LoVo (cell line): ENCODE measurements around the gene MRPL22.
"Not testable (repeated sequence)": the region's sequence is repeated elsewhere in the genome, so short reads cannot be mapped to it uniquely, and the experiment has no call there.

Source experiments
- DNase-seq: peaks from one replicate; pipeline ENCODE4 v3.0.0-alpha.2; 2016; ENCODE audit warnings: low spot score

The MRPL22 gene

GRCh38 chr5:154940375-154940771, 500 bp upstream of the MRPL22 start:
- no peak for DNase-seq

DNA sequence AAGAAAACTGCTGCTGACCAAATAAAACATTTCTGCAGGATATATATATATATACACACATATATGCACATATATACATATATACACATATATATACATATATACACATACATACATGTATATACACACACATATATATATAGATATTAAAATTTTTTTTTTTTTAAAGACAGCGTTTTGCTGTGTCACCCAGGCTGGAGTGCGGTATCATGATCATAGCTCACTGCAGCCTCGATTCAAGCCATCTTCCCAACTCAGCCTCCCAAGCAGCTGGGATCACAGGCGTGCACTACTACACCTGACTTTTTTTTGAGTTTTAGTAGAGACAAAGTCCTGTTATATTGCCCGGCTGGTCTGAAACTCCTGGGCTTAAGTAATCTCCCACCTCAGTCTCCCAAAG, 2.7 kb downstream of the MRPL22 start:
- DNase-seq = no peak

DNA sequence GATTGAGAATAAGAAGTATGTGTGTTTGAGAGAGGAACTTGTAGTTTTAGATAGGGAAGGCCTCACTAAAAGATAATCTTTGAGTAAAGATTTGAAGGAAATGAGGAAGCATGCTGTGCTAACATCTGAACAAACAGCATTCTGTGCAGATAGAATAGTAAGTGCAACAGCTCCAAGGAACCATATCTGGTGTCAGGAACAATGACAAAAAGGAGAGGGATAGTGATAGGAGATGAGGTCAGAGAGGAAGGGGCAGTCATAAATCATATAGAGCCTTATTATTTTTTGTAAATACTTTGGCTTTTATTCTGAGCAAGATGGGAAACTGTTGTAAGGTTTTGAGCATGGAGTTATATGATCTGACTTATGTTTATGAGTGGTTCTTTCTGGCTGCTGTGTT, 3.8 kb downstream of the MRPL22 start:
- DNase-seq = no peak

GRCh38 chr5:154945695-154946301, 4.9 kb downstream of the MRPL22 start:
- DNase-seq = peak; percentile 34

- no peak for DNase-seq
Measured at GRCh38 chr5:154947778-154948177, 6.9 kb downstream of the MRPL22 start.

GRCh38 chr5:154948313-154948712, 7.4 kb downstream of the MRPL22 start:
- no peak for DNase-seq

GRCh38 chr5:154949781-154950180, 8.9 kb downstream of the MRPL22 start:
- no peak for DNase-seq

- no peak for DNase-seq
Measured at GRCh38 chr5:154956712-154957111, 15.8 kb downstream of the MRPL22 start.

DNA sequence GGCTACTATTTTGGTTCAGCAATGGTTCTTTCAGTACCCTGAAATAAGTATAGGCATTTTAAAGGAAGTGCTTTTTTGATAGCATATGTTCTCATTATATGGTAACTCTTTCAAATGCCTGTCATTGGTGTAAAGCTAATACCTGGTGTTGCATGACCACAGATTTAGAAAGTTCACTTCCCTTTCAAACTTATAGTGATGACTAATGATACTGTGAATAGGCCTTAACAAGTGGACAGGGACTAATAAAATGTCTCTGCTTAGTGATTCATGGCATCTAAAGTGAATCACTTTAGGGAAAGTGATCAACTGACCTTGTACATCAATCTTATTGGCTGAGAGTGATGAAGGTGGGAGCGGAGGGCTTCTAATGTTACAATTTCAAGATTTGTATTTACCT, 21.6 kb downstream of the MRPL22 start:
- no peak for DNase-seq

- no peak for DNase-seq
Measured at GRCh38 chr5:154966081-154966841, 25.4 kb downstream of the MRPL22 start.

- no peak for DNase-seq
Measured at GRCh38 chr5:154966874-154967273, 26.0 kb downstream of the MRPL22 start.

DNA sequence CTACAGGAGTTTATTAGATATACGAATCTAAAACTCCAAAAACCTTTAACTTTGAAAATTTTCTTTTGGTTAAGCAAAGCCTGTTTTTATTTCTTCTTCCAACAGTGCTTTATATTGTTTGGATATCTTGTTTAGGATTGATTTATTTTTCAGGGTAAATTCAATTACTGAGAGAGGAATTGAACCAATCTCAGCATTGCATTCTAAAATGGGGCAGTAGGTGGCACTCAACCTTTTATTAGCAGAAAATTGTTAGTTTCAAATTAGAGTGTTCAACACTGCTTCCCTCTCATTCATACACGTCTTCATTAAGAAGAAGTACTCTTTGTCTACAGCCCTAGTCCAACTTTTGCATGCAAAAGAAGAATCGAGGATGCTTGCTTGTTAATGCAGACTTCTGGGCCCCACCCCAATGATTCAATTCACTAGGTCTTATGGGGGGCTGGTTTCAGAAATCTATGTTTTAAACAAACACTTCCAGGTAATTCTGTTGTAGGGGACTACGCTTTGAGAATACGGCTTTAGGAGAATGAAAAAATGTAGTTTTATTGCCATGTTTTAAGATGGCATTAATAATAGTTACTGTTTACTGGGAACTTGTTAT, 26.6 kb downstream of the MRPL22 start:
- DNase-seq = no peak

DNA sequence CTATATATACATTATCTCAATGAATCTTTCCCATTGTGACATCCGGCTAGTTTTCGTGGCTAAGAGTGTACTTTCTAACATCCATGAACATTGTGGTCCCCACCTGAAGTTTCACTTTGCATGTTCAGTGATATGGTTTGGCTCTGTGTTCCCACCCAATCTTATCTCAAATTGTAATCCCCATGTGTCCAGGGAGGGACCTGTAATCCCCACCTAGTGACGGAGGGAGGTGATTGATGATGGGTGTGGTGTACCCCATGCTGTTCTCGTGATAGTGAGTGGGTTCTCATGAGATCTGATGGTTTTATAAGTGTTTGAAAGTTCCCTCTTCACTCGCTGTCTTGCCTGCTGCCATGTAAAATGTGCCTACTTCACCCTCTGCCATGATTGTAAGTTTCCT, 28.1 kb downstream of the MRPL22 start:
- no peak for DNase-seq

- DNase-seq = no peak
Measured at GRCh38 chr5:154970759-154971158, 29.9 kb downstream of the MRPL22 start.

DNA sequence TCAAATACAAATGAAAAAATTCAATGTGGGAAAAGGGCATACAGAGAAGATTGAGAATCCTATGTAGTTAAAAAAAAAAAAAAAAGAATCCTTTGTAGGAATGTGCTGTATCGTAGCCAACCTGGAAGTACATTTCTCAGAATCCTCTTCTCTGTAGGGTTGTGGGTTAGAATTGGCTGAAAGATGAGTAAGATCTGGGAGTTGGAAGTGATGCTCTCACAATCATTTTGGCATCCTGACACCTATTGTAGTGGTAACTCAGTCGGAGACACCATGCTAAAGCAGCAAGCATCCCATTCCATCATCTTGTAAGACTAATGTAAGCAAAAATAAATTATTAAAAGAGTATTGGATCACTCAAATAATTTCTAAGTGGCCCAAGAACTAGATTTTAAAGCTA, 30.6 kb downstream of the MRPL22 start:
- no peak for DNase-seq

- peak; percentile 11 for DNase-seq
Measured at GRCh38 chr5:154972476-154973080, 31.7 kb downstream of the MRPL22 start.

DNA sequence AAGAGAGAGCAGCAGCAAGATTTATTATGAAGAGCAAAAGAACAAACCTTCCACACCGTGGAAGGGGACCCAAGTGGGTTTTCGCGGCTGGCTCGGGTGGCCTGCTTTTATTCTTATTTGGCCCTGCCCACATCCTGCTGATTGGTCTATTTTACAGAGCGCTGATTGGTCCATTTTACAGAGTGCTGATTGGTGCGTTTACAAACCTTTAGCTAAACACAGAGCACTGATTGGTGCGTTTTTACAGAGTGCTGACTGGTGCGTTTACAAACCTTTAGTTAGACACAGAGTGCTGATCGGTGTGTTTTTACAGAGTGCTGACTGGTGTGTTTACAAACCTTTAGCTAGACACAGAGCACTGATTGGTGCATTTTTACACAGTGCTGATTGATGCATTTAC, 35.2 kb downstream of the MRPL22 start:
- not testable (repeated sequence) for DNase-seq

- no peak for DNase-seq
Measured at GRCh38 chr5:154977409-154977808, 36.5 kb downstream of the MRPL22 start.

DNA sequence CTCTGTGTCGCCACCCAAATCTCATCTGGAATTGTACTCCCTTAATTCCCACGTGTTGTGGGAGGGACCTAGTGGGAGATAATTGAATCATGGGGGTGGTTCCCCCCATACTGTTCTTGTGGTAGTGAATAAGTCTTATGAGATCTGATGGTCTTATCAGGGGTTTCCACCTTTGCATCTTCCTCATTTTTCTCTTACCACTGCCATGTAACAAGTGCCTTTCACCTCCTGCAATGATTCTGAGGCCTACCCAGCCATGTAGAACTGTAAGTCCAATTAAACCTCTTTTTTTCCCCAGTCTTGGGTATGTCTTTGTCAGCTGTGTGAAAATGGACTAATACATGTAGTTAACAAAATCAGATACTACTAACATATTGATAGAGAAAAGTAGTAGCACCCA, 37.4 kb downstream of the MRPL22 start:
- not testable (repeated sequence) for DNase-seq

- no peak for DNase-seq
Measured at GRCh38 chr5:154984946-154985516, 44.2 kb downstream of the MRPL22 start.

- DNase-seq = no peak
Measured at GRCh38 chr5:154986151-154986550, 45.3 kb downstream of the MRPL22 start.

DNA sequence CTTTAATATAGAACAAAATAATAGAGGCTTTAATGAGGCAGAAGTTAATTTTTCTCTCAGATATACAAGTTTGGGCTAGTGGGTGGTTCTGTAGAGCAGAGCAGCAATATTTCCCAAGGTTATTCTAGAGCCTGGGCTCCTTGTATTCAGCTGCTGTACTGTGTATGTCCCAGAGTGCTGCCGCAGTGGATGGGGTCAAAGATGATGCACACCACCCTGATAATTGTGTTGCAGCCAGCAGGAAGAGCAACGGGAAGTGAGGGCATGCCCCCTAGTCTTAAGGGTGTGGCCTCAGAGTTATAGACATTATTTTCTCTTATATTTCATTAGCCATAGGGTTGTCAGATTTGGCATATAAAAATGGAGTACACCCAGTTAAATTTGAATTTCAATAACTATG, 48.8 kb downstream of the MRPL22 start:
- no peak for DNase-seq

GRCh38 chr5:154993461-154993860, 52.6 kb downstream of the MRPL22 start:
- DNase-seq = no peak
